AG10803 (cell line): ENCODE results near the gene LRTM1.

Experiments used
- DNase-seq: peaks from one replicate; pipeline ENCODE4 v3.0.0; 2010; ENCODE audit warnings: low read depth
- H3K4me3 ChIP-seq: 2 replicates; pipeline ENCODE4 v1.5.1; 2011; ENCODE audit warnings: mild to moderate bottlenecking, low read length, control low read depth
- TF ChIP-seq, protein P1 (sequence below): conservative IDR thresholded peaks from 2 replicates; pipeline ENCODE4 v1.5.1; 2011; ENCODE audit warnings: mild to moderate bottlenecking, low read length, control low read depth, inconsistent platforms

LRTM1 gene

GRCh38 chr3:54955941-54956340 is 28.1 kb upstream of the LRTM1 start:
- DNase-seq = no peak
- TF ChIP-seq, protein P1, sequence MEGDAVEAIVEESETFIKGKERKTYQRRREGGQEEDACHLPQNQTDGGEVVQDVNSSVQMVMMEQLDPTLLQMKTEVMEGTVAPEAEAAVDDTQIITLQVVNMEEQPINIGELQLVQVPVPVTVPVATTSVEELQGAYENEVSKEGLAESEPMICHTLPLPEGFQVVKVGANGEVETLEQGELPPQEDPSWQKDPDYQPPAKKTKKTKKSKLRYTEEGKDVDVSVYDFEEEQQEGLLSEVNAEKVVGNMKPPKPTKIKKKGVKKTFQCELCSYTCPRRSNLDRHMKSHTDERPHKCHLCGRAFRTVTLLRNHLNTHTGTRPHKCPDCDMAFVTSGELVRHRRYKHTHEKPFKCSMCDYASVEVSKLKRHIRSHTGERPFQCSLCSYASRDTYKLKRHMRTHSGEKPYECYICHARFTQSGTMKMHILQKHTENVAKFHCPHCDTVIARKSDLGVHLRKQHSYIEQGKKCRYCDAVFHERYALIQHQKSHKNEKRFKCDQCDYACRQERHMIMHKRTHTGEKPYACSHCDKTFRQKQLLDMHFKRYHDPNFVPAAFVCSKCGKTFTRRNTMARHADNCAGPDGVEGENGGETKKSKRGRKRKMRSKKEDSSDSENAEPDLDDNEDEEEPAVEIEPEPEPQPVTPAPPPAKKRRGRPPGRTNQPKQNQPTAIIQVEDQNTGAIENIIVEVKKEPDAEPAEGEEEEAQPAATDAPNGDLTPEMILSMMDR = no peak
- H3K4me3 ChIP-seq = no peak overlapping the region

DNA sequence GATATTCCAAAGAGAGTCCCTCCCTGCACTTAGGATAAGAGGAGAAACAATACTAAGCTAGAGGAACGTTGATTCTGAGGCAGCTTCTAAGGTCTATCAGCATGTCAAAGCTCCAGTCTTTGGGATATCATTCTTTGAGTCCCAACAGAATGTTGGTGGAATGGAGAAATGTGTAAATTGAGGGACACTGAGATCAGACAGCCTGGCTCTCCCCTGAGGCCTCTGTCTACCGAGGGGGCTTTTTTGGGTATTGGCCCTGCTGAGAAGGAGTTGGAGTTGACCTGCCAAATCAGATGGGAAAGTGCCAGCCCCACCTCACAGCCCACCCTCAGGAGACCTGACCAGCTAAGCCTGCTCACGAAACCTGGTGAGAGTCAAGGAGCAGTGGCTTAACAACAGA is 27.6 kb upstream of the LRTM1 start:
- no peak for DNase-seq
- H3K4me3 ChIP-seq = no peak overlapping the region
- TF ChIP-seq, protein P1 = no peak

- H3K4me3 ChIP-seq = no peak overlapping the region
- DNase-seq = peak; percentile 60
- TF ChIP-seq, protein P1 = no peak
Observed at GRCh38 chr3:54954521-54954920, 26.7 kb upstream of the LRTM1 start.

- DNase-seq = peak; percentile 95
- no peak overlapping the region for H3K4me3 ChIP-seq
- TF ChIP-seq, protein P1 = peak; percentile 17; the same call in 1 of the 2 replicates
Observed at GRCh38 chr3:54954022-54954421, 26.2 kb upstream of the LRTM1 start.

- TF ChIP-seq, protein P1 = peak; percentile 85
- peak; percentile 93 for DNase-seq
- H3K4me3 ChIP-seq = no peak overlapping the region
Observed at GRCh38 chr3:54951405-54951804, 23.5 kb upstream of the LRTM1 start.

DNA sequence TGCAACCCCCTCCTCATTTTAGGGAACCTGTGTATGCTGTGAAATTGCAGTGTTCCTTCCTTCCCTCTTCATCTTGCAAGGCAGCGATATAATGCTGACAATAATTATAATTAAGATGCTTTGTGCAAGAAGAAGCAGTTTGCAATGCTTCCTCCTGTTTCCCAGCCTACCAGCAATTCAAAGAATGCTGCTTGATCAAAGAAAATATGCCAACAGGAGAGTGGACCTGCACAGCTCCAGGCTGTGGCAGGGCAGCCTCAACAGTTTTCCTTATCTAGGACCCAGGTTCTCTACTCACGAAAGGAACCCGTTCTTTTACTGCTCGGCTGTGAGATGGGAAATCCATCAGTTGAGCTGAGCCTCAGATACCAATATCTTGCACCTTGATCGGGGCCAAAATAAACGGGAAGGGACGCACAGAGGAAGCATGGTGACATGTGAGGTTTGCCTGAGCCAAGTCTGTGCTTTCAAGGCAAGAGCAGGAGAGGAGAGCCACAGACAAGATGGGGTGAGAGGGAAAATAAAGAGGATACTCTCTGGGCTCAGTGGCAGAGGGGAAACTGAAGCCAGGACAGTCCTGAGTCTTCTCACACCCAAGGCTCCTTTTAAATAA is 22.6 kb upstream of the LRTM1 start:
- no peak overlapping the region for H3K4me3 ChIP-seq
- TF ChIP-seq, protein P1 = no peak
- no peak for DNase-seq

GRCh38 chr3:54949491-54950044 is 21.7 kb upstream of the LRTM1 start:
- no peak for DNase-seq
- no peak overlapping the region for H3K4me3 ChIP-seq
- TF ChIP-seq, protein P1 = no peak
